A549 (cell line): Measurements from ENCODE around the gene MAP2K7. TPM values are rescaled to one million over a fixed set of nuclear protein-coding genes. Genes with fewer than 3 reads are reported as not detected.
"Not testable (repeated sequence)": the region's sequence is repeated elsewhere in the genome, so short reads cannot be mapped to it uniquely, and the experiment has no call there.

Experiments used
- ATAC-seq, 2 experiments: fragments of 200-7000 bp in 1 of 2; fragments of >200 bp in 1 of 2; cut with Nextera tagmentation in 1 of 2; cut with Tn5 transposase in 1 of 2; 3 replicates each; pipeline versions ENCODE4 v1.8.0 to v1.9.1; 2018 to 2020; ENCODE audit warnings: mild to moderate bottlenecking in 1 of 2, moderate library complexity in 1 of 2
- CTCF ChIA-PET: fragments of 300-600 bp; sonication (Branson Sonifier 250); formaldehyde crosslinking; extraction: SDS; loops from one replicate; lab custom pipeline; 2021; ENCODE audit warnings: antibody characterized with exemption, inconsistent platforms; lab: Yijun Ruan, JAX
- POLR2A ChIA-PET: fragments of 350-600 bp; formaldehyde crosslinking; extraction: SDS; loops from one replicate; lab custom pipeline; 2021; ENCODE audit warnings: antibody characterized with exemption, inconsistent platforms; lab: Yijun Ruan, JAX
- DNase-seq, 2 experiments: peaks; one replicate each; pipeline versions ENCODE4 v3.0.0 to v3.0.0-alpha.2; 2011 to 2016; ENCODE audit warnings: low read depth in 1 of 2, low spot score in 1 of 2
- FAIRE-seq: peaks from 2 replicates; lab custom pipeline; 2011; peaks lifted over from hg19 to GRCh38; lab: Jason Lieb, UNC
- H3K27ac ChIP-seq, 2 experiments: fragments of >200 bp; sonication (Bioruptor Twin); formaldehyde crosslinking; 3 replicates each; pipeline ENCODE4 v1.5.1; 2016 to 2017
- H3K4me1 ChIP-seq: fragments of >200 bp; sonication (Bioruptor Twin); formaldehyde crosslinking; 3 replicates; pipeline ENCODE4 v1.6.1; 2016
- H3K4me2 ChIP-seq: fragments of >200 bp; sonication (Bioruptor Twin); formaldehyde crosslinking; 3 replicates; pipeline ENCODE4 v1.6.1; 2016
- H3K4me3 ChIP-seq: fragments of >200 bp; sonication (Bioruptor Twin); formaldehyde crosslinking; 3 replicates; pipeline ENCODE4 v1.5.1; 2016
- H3K9me3 ChIP-seq: fragments of >200 bp; sonication (Bioruptor Twin); formaldehyde crosslinking; 3 replicates; pipeline ENCODE4 v1.6.1; 2016
- CHD2 ChIP-seq: fragments of 150-350 bp; IDR thresholded peaks from 2 replicates; pipeline ENCODE4 v1.6.1; 2014; ENCODE audit warnings: low read length; ENCODE audit not compliant: partially characterized antibody
- EP300 ChIP-seq, 2 experiments: fragments of >200 bp; sonication (Bioruptor Twin); formaldehyde crosslinking; IDR thresholded peaks; 2 replicates in 1 of 2; 3 replicates in 1 of 2; pipeline ENCODE4 v1.6.1; 2016 to 2017
- ESRRA ChIP-seq: fragments of 150-350 bp; IDR thresholded peaks from 2 replicates; pipeline ENCODE4 v1.6.1; 2014; ENCODE audit warnings: mild to moderate bottlenecking, low read length, borderline replicate concordance
- FOSB ChIP-seq: fragments of 250-450 bp; sonication (Bioruptor Pico); IDR thresholded peaks from 2 replicates; pipeline ENCODE4 v1.5.0; 2020; ENCODE audit warnings: mild to moderate bottlenecking, moderate library complexity
- FOSL2 ChIP-seq, 2 experiments: fragments of 450-650 bp in 1 of 2; fragments of >200 bp in 1 of 2; sonication (Bioruptor Twin) in 1 of 2; formaldehyde crosslinking; IDR thresholded peaks; 2 replicates each; pipeline versions ENCODE4 v1.5.0 to v1.6.1; 2016 to 2020; ENCODE audit warnings: mild to moderate bottlenecking in 1 of 2, moderate library complexity in 1 of 2
- FOXS1 ChIP-seq: fragments of 250-450 bp; sonication (Bioruptor Pico); IDR thresholded peaks from 2 replicates; pipeline ENCODE4 v1.5.0; 2020; ENCODE audit warnings: mild to moderate bottlenecking, moderate library complexity
- HEYL ChIP-seq: fragments of 250-450 bp; sonication (Bioruptor Pico); IDR thresholded peaks from 2 replicates; pipeline ENCODE4 v1.8.0; 2021; ENCODE audit warnings: mild to moderate bottlenecking, moderate library complexity
- HOXB13 ChIP-seq: fragments of 250-450 bp; sonication (Bioruptor Pico); IDR thresholded peaks from 2 replicates; pipeline ENCODE4 v1.5.0; 2020; ENCODE audit warnings: low read depth, mild to moderate bottlenecking, moderate library complexity
- KDM1A ChIP-seq: fragments of 200-600 bp; sonication (generic); IDR thresholded peaks from 2 replicates; pipeline ENCODE4 v1.6.1; 2016; ENCODE audit warnings: low read depth, mild to moderate bottlenecking
- MAZ ChIP-seq: fragments of 150-350 bp; IDR thresholded peaks from 2 replicates; pipeline ENCODE4 v1.6.1; 2014; ENCODE audit warnings: antibody characterized with exemption, low read depth, low read length, borderline replicate concordance
- NR3C1 ChIP-seq: fragments of >200 bp; sonication (Bioruptor Twin); formaldehyde crosslinking; IDR thresholded peaks from 3 replicates; pipeline ENCODE4 v1.6.1; 2017
- RAD21 ChIP-seq, 2 experiments: fragments of >200 bp in 1 of 2; sonication (Bioruptor Twin) in 1 of 2; formaldehyde crosslinking in 1 of 2; IDR thresholded peaks in 1 of 2; conservative IDR thresholded peaks in 1 of 2; 2 replicates in 1 of 2; 3 replicates in 1 of 2; pipeline ENCODE4 v1.6.1; 2012 to 2018; ENCODE audit warnings: inconsistent platforms in 1 of 2
- RNF2 ChIP-seq: fragments of 200-600 bp; sonication (generic); IDR thresholded peaks from 2 replicates; pipeline ENCODE4 v1.6.1; 2016; ENCODE audit warnings: low read depth, mild to moderate bottlenecking, antibody characterized with exemption, moderate library complexity, borderline replicate concordance
- ZFP36 ChIP-seq: fragments of 450-650 bp; IDR thresholded peaks from 2 replicates; pipeline ENCODE4 v1.6.1; 2014; ENCODE audit warnings: borderline replicate concordance; ENCODE audit not compliant: partially characterized antibody
- ZSCAN20 ChIP-seq: fragments of 250-450 bp; sonication (Bioruptor Pico); IDR thresholded peaks from 2 replicates; pipeline ENCODE4 v1.8.0; 2022; ENCODE audit warnings: mild to moderate bottlenecking, moderate library complexity
- WGBS: methylation state at CpG from one replicate; pipeline ENCODE4 v1.1.6; 2017; ENCODE audit errors: missing lambda C conversion rate; 5-methylcytosine and 5-hydroxymethylcytosine counted together
- polyA plus RNA-seq, 4 experiments: library from polyadenylated mRNA; depleted of rRNA in 3 of 4; stranded (reverse); fragments of >200 nt; fragmentation: RNase III in 1 of 4; extraction: RNeasy Plus Mini Kit Qiagen cat#74134 plus additional on column Dnase treatment in 1 of 4; gene quantifications; 2 replicates in 3 of 4; 3 replicates in 1 of 4; pipeline ENCODE4 v1.2.3, GENCODE V29; 2011 to 2017
- TF ChIP-seq, protein P1 (sequence below): IDR thresholded peaks from 2 replicates; pipeline ENCODE4 v1.6.1; 2012
- TF ChIP-seq, protein P2 (sequence below): fragments of 150-350 bp; IDR thresholded peaks from 2 replicates; pipeline ENCODE4 v1.6.1; 2014; ENCODE audit warnings: low read depth, mild to moderate bottlenecking, low read length
- TF ChIP-seq, protein P3 (sequence below): fragments of 250-450 bp; sonication (Bioruptor Pico); IDR thresholded peaks from 2 replicates; pipeline ENCODE4 v1.5.0; 2021; ENCODE audit warnings: mild to moderate bottlenecking, moderate library complexity, borderline replicate concordance
- TF ChIP-seq, protein P4 (sequence below): fragments of >200 bp; sonication (Bioruptor Twin); formaldehyde crosslinking; IDR thresholded peaks from 2 replicates; pipeline ENCODE4 v1.6.1; 2016
- TF ChIP-seq, protein P5 (sequence below): fragments of 250-450 bp; sonication (Bioruptor Pico); IDR thresholded peaks from 2 replicates; pipeline ENCODE4 v1.5.0; 2020; ENCODE audit warnings: low read depth, mild to moderate bottlenecking, moderate library complexity
- TF ChIP-seq, protein P6 (sequence below): IDR thresholded peaks from 2 replicates; pipeline ENCODE4 v1.6.1; 2012
- TF ChIP-seq, protein P7 (sequence below): fragments of >200 bp; sonication (Bioruptor Twin); formaldehyde crosslinking; IDR thresholded peaks from 3 replicates; pipeline ENCODE4 v1.6.1; 2016

Gene MAP2K7
- polyA plus RNA-seq, 2 of the 4 experiments (the other 2 are of a cell fraction): 5.5 to 19.4 TPM

DNA sequence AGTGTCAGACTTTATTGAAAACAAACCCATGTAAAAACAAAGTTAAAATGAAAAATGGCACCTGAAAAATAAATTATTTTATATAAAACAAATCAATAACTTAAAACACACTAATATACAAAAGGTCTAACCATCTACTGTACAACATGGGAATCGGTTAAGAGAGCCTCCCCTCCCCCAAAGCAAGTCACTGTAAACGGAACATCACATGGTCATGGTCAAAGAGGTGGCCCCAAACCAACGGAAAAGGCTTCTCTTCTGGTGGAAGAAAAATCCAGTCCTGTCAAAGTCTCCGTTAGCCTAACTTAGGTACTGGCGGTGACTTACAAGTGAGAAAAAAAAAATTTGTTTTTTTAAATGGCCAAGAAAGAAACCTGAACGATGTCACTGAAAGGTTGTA, 55.5 kb downstream of the MAP2K7 start:
- ATAC-seq (no peak), DNase-seq (no peak), FAIRE-seq (no peak)
- H3K4me1 ChIP-seq: peaks cover 12% of the 10 kb centered on the region; the same call in 2 of the 3 replicates
- CTCF ChIA-PET: interaction anchor here (1.0 to 3.4 kb wide), 3 partner anchors 11 to 15 kb away, joined by 3 to 20 read pairs (median 6); partner anchors contain the start of gene TIMM44
- no peak overlapping the region for H3K4me2 ChIP-seq
- no peak overlapping the region for H3K27ac ChIP-seq
- 88% methylated on average over 6 of the region's 6 CpGs for WGBS
- no peaks in the 10 kb centered on the region for H3K9me3 ChIP-seq
- H3K4me3 ChIP-seq: no peak overlapping the region
- POLR2A ChIA-PET: interaction anchor here (0.6 kb wide), 1 partner anchor 12 kb away, joined by 4 read pairs; no protein-coding TSS in a partner anchor
- no peak for TF ChIP-seq RAD21 (conservative IDR thresholded peaks at IDR 0.05 in 1 of 2, IDR thresholded peaks at IDR 0.05 in 1 of 2)
- TF ChIP-seq, protein P1, sequence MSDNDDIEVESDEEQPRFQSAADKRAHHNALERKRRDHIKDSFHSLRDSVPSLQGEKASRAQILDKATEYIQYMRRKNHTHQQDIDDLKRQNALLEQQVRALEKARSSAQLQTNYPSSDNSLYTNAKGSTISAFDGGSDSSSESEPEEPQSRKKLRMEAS: no peak
- no peak for TF ChIP-seq KDM1A
- TF ChIP-seq, protein P2, sequence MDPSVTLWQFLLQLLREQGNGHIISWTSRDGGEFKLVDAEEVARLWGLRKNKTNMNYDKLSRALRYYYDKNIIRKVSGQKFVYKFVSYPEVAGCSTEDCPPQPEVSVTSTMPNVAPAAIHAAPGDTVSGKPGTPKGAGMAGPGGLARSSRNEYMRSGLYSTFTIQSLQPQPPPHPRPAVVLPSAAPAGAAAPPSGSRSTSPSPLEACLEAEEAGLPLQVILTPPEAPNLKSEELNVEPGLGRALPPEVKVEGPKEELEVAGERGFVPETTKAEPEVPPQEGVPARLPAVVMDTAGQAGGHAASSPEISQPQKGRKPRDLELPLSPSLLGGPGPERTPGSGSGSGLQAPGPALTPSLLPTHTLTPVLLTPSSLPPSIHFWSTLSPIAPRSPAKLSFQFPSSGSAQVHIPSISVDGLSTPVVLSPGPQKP: no peak
- TF ChIP-seq NR3C1: no peak
- TF ChIP-seq HOXB13 (CRISPR knock-in tag): no peak
- no peak for TF ChIP-seq FOSL2 (IDR thresholded peaks at IDR 0.05)
- TF ChIP-seq FOSL2 (CRISPR knock-in tag; IDR thresholded peaks at IDR 0.05): no peak

DNA sequence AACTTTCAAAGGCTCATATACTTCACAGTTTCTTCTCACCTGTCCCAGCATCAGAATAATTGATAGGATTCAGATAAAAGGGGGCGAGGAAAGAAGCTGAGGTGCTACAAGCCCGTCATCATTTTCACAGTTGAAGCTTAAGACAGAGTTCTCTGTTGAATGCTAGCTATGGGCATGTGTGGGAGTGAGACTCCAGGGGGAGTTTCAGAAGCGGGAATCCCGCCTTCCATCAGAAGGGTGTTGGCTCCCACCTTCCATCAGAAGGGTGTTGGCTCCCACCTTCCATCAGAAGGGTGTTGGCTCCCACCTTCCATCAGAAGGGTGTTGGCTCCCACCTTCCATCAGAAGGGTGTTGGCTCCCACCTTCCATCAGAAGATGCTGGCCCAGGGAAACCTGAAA, 57.4 kb downstream of the MAP2K7 start:
- CTCF ChIA-PET: interaction anchor here (1.0 to 3.4 kb wide), 3 partner anchors 10 to 41 kb away, joined by 3 to 20 read pairs (median 6); partner anchors contain the start of gene TIMM44
- H3K27ac ChIP-seq, DNase-seq, POLR2A ChIA-PET, H3K4me2 ChIP-seq, ATAC-seq, H3K9me3 ChIP-seq, FAIRE-seq, H3K4me3 ChIP-seq: not testable (repeated sequence)
- peaks cover 12% of the 10 kb centered on the region; the same call in 2 of the 3 replicates for H3K4me1 ChIP-seq
- 85% methylated on average over 4 of the region's 4 CpGs for WGBS

DNA sequence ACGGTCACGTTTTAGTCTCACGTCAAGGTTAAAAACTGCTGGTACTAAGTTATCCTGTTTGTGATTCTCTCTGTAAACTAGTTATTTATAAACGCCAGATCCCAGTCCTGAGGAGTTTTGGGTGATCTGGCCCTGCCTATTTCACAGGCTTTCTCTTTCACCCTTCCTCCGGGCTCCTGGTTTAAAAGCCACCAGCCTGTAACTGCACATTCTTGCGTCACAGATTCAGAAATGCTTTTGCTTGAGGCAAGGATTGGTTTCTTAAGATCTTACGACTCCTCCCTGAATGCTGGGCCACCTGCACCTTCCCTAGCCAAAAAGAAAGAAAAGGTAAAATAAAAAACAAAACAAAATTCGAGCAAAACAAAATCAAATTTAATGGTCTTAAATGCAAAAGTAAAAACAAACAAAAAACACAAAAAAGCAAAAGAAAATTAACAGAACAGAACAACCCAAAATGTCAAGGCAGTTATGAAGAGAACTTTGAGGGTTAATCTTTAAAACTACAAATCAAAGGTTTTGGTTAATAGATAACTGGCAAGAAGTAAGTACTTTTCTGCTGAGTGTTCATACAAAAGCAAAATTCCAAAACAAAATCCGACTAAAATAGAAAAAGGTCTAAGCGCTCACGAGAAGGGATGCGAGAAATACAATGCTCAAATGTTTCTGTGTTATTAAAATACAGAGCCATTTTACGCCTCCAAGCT, 58.4 kb downstream of the MAP2K7 start:
- POLR2A ChIA-PET: no interaction called here
- no peak overlapping the region for H3K27ac ChIP-seq
- TF ChIP-seq FOSL2 (IDR thresholded peaks at IDR 0.05) (no peak), FOSL2 (CRISPR knock-in tag; IDR thresholded peaks at IDR 0.05) (no peak), CHD2 (no peak), EP300 (IDR thresholded peaks at IDR 0.05) (no peak), FOSB (no peak), ZSCAN20 (CRISPR knock-in tag) (no peak), ZFP36 (no peak), RAD21 (conservative IDR thresholded peaks at IDR 0.05 in 1 of 2, IDR thresholded peaks at IDR 0.05 in 1 of 2) (no peak), HEYL (CRISPR knock-in tag) (no peak), ESRRA (no peak), RNF2 (no peak), MAZ (no peak), FOXS1 (CRISPR knock-in tag) (no peak)
- TF ChIP-seq, protein P3, sequence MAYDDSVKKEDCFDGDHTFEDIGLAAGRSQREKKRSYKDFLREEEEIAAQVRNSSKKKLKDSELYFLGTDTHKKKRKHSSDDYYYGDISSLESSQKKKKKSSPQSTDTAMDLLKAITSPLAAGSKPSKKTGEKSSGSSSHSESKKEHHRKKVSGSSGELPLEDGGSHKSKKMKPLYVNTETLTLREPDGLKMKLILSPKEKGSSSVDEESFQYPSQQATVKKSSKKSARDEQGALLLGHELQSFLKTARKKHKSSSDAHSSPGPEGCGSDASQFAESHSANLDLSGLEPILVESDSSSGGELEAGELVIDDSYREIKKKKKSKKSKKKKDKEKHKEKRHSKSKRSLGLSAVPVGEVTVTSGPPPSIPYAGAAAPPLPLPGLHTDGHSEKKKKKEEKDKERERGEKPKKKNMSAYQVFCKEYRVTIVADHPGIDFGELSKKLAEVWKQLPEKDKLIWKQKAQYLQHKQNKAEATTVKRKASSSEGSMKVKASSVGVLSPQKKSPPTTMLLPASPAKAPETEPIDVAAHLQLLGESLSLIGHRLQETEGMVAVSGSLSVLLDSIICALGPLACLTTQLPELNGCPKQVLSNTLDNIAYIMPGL (CRISPR knock-in tag): no peak
- TF ChIP-seq, protein P4, sequence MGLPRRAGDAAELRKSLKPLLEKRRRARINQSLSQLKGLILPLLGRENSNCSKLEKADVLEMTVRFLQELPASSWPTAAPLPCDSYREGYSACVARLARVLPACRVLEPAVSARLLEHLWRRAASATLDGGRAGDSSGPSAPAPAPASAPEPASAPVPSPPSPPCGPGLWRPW: no peak
- TF ChIP-seq, protein P5, sequence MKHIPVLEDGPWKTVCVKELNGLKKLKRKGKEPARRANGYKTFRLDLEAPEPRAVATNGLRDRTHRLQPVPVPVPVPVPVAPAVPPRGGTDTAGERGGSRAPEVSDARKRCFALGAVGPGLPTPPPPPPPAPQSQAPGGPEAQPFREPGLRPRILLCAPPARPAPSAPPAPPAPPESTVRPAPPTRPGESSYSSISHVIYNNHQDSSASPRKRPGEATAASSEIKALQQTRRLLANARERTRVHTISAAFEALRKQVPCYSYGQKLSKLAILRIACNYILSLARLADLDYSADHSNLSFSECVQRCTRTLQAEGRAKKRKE (CRISPR knock-in tag): no peak
- TF ChIP-seq, protein P6, sequence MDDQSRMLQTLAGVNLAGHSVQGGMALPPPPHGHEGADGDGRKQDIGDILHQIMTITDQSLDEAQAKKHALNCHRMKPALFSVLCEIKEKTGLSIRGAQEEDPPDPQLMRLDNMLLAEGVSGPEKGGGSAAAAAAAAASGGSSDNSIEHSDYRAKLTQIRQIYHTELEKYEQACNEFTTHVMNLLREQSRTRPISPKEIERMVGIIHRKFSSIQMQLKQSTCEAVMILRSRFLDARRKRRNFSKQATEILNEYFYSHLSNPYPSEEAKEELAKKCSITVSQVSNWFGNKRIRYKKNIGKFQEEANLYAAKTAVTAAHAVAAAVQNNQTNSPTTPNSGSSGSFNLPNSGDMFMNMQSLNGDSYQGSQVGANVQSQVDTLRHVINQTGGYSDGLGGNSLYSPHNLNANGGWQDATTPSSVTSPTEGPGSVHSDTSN: no peak
- TF ChIP-seq, protein P7, sequence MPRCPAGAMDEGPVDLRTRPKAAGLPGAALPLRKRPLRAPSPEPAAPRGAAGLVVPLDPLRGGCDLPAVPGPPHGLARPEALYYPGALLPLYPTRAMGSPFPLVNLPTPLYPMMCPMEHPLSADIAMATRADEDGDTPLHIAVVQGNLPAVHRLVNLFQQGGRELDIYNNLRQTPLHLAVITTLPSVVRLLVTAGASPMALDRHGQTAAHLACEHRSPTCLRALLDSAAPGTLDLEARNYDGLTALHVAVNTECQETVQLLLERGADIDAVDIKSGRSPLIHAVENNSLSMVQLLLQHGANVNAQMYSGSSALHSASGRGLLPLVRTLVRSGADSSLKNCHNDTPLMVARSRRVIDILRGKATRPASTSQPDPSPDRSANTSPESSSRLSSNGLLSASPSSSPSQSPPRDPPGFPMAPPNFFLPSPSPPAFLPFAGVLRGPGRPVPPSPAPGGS: no peak
- TF ChIP-seq, all 56 proteins: peak for 0
- H3K4me2 ChIP-seq: no peak overlapping the region
- DNase-seq (no peak), ATAC-seq (no peak), FAIRE-seq (no peak)
- CTCF ChIA-PET: no interaction called here
- H3K4me1 ChIP-seq: peaks cover 12% of the 10 kb centered on the region; the same call in 2 of the 3 replicates
- H3K9me3 ChIP-seq: no peaks in the 10 kb centered on the region
- WGBS: 73% methylated on average over 13 of the region's 13 CpGs
- no peak overlapping the region for H3K4me3 ChIP-seq
